Right renal cortex interstitium (tissue), 3 donors: ENCODE results near the gene NAA16. TPM values are rescaled to one million over a fixed set of nuclear protein-coding genes. Genes with fewer than 3 reads are reported as not detected.
"Not testable (repeated sequence)": the region's sequence is repeated elsewhere in the genome, so short reads cannot be mapped to it uniquely, and the experiment has no call there.

ENCODE experiments used
- DNase-seq, 3 donors: peaks; one replicate each; pipeline ENCODE4 v3.0.0-alpha.2; 2013; ENCODE audit warnings: low read depth in 3 of 3, low spot score in 2 of 3
- polyA plus RNA-seq, 3 donors: library from polyadenylated mRNA; unstranded; fragments of 120-200 nt; gene quantifications; one replicate each; pipeline ENCODE4 v1.2.1, GENCODE V29; 2013; ENCODE audit not compliant: insufficient read length in 3 of 3

Gene NAA16
- polyA plus RNA-seq, 3 donors: 28.1 to 31.8 (median 31.1) TPM

GRCh38 chr13:41403983-41404382 lies 92.9 kb downstream of the NAA16 start:
- no peak for DNase-seq

GRCh38 chr13:41405367-41405766 lies 94.3 kb downstream of the NAA16 start:
- no peak for DNase-seq

- no peak for DNase-seq
These were observed 96.3 kb downstream of the NAA16 start for GRCh38 chr13:41407380-41407779.

GRCh38 chr13:41408121-41408520 lies 97.1 kb downstream of the NAA16 start:
- no peak for DNase-seq

- DNase-seq: no peak
These were observed 97.7 kb downstream of the NAA16 start for GRCh38 chr13:41408746-41409145.

GRCh38 chr13:41409611-41410010 lies 98.5 kb downstream of the NAA16 start:
- DNase-seq: no peak

- no peak for DNase-seq
These were observed 100.0 kb downstream of the NAA16 start for GRCh38 chr13:41411060-41411459.

- no peak for DNase-seq
These were observed 100.5 kb downstream of the NAA16 start for GRCh38 chr13:41411522-41411921.

GRCh38 chr13:41413872-41414271 lies 102.8 kb downstream of the NAA16 start:
- no peak for DNase-seq

GRCh38 chr13:41416276-41416675 lies 105.2 kb downstream of the NAA16 start:
- no peak for DNase-seq

- peak in 1 of 3 donors; percentile 15 for DNase-seq
These were observed 107.0 kb downstream of the NAA16 start for GRCh38 chr13:41418027-41418426.

- no peak for DNase-seq
These were observed 107.7 kb downstream of the NAA16 start for GRCh38 chr13:41418731-41419130.

- no peak for DNase-seq
These were observed 108.1 kb downstream of the NAA16 start for GRCh38 chr13:41419206-41419605.

GRCh38 chr13:41420146-41420545 lies 109.1 kb downstream of the NAA16 start:
- DNase-seq: no peak

- not testable (repeated sequence) for DNase-seq
These were observed 110.3 kb downstream of the NAA16 start for GRCh38 chr13:41421330-41421729.

- not testable (repeated sequence) for DNase-seq
These were observed 110.9 kb downstream of the NAA16 start for GRCh38 chr13:41421983-41422382.

- not testable (repeated sequence) for DNase-seq
These were observed 112.2 kb downstream of the NAA16 start for GRCh38 chr13:41423259-41423658.

- DNase-seq: not testable (repeated sequence)
These were observed 113.6 kb downstream of the NAA16 start for GRCh38 chr13:41424675-41425074.

- no peak for DNase-seq
These were observed 115.0 kb downstream of the NAA16 start for GRCh38 chr13:41426047-41426446.
